Lower leg skin (tissue), 4 donors: ENCODE results near the gene C11orf71. TPM values are rescaled to one million over a fixed set of nuclear protein-coding genes. Genes with fewer than 3 reads are reported as not detected.

ENCODE experiments used
- DNase-seq, 2 donors: peaks; one replicate each; pipeline ENCODE4 v3.0.0-alpha.2; 2019; ENCODE audit warnings: low spot score in 2 of 2
- H3K4me3 ChIP-seq: fragments of 200-600 bp; sonication (generic); 2 replicates; pipeline ENCODE4 v1.5.1; 2017; ENCODE audit warnings: mild to moderate bottlenecking, low read depth; ENCODE audit not compliant: poor library complexity, severe bottlenecking
- CTCF ChIP-seq, 3 donors: fragments of 450-650 bp; IDR thresholded peaks; one replicate each; pipeline ENCODE4 v1.5.1; 2016; ENCODE audit warnings: antibody characterized with exemption in 3 of 3, mild to moderate bottlenecking in 3 of 3, moderate library complexity in 2 of 3
- POLR2A ChIP-seq, 2 donors: fragments of 450-650 bp; IDR thresholded peaks; one replicate each; pipeline ENCODE4 v1.6.1; 2016 to 2017; ENCODE audit warnings: antibody characterized with exemption in 2 of 2, mild to moderate bottlenecking in 1 of 2, moderate library complexity in 1 of 2
- WGBS, 2 donors: methylation state at CpG; one replicate each; pipeline ENCODE4 v1.1.5; 2018; 5-methylcytosine and 5-hydroxymethylcytosine counted together
- intact Hi-C: fragments of 100-400 bp; cut with DNase I; formaldehyde crosslinking; loops from one replicate; pipeline ENCODE4 v1.15.0; 2023; ENCODE audit warnings: low total_unique reads
- total RNA-seq, 4 donors: library from RNA; depleted of rRNA; stranded (reverse); fragments of >200 nt; gene quantifications; one replicate each; pipeline ENCODE4 v1.1.0, GENCODE V29; 2016

The C11orf71 gene
- total RNA-seq, 4 donors from 2014 or later: 4.7 to 14.8 (median 11.1) TPM

GRCh38 chr11:114354076-114354475 is 46.2 kb downstream of the C11orf71 start:
- no peak for TF ChIP-seq CTCF (IDR thresholded peaks at IDR 0.05)
- TF ChIP-seq POLR2A (IDR thresholded peaks at IDR 0.05): no peak
- DNase-seq: no peak
- 44 to 55% methylated on average over 3 of the region's 3 CpGs for WGBS, 2 donors
- no peak overlapping the region for H3K4me3 ChIP-seq
- intact Hi-C loops: no loop called here

- intact Hi-C loops: no loop called here
- WGBS, 2 donors: 68 to 70% methylated on average over 3 of the region's 3 CpGs
- DNase-seq: no peak
- no peak overlapping the region for H3K4me3 ChIP-seq
- no peak for TF ChIP-seq CTCF (IDR thresholded peaks at IDR 0.05)
- no peak for TF ChIP-seq POLR2A (IDR thresholded peaks at IDR 0.05)
Measured at GRCh38 chr11:114353443-114353842, 46.9 kb downstream of the C11orf71 start.

GRCh38 chr11:114350022-114350421 is 50.3 kb downstream of the C11orf71 start:
- DNase-seq: no peak
- WGBS, 2 donors: 71 to 79% methylated on average over 10 of the region's 10 CpGs
- no peak for TF ChIP-seq CTCF (IDR thresholded peaks at IDR 0.05)
- no peak for TF ChIP-seq POLR2A (IDR thresholded peaks at IDR 0.05)
- intact Hi-C loops: no loop called here
- no peak overlapping the region for H3K4me3 ChIP-seq

Other genes with a start within 250 kb of the C11orf71 start
- 100 to 1,000 TPM; 137 to 381 (median 145) TPM for gene NNMT, start 104.1 kb downstream of the C11orf71 start, total RNA-seq
- 10 to 100 TPM; 11.7 to 19.6 (median 18.8) TPM for gene RBM7, start 155 bp upstream of the C11orf71 start, total RNA-seq
- 100 to 1,000 TPM in 3 of 4 donors, 10 to 100 TPM in 1; 78.4 to 114 (median 104) TPM for gene REXO2, start 39.0 kb upstream of the C11orf71 start, total RNA-seq
- not detected for gene NXPE1, start 159.4 kb upstream of the C11orf71 start, total RNA-seq
- not detected for gene NXPE4, start 195.3 kb upstream of the C11orf71 start, total RNA-seq